ENCODE results near the gene AIPL1.

AIPL1 gene

DNA sequence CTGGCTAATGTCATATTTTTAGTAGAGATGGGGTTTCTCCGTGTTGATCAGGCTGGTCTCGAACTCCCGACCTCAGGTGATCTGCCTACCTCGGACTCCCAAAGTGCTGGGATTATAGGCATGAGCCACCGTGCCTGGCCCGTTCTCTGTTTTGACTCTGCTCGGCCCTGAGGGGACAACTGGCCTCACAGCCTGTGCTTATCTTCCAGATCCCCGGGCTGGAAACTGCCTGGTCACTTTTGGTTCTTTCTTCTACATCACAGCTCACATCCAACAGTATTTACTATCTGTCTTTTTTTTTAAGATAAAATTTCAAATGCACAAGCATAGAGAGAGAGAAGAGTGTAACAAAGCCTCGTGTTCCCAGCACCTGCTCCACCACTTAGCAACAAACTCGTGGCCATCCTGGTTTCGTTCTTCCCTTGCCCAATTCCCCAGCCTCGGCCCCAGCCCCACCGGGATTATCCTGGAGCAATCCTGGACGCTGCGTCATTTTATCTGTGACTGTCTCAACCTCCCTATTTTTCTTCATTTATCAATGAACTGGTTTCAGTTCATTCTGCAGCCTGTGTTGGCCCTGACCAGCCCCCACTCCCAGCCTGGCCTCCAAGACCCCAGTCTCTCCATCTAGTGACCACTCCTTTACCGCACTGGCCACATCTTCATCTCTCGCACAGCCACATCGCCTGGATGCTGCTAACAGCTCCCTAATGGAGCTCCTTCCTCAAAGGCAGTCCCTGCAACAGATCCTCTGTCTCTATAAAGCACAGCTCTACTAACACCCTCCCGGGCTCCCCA is 30.5 kb upstream of the AIPL1 start:
- DNase-seq: no peak

DNA sequence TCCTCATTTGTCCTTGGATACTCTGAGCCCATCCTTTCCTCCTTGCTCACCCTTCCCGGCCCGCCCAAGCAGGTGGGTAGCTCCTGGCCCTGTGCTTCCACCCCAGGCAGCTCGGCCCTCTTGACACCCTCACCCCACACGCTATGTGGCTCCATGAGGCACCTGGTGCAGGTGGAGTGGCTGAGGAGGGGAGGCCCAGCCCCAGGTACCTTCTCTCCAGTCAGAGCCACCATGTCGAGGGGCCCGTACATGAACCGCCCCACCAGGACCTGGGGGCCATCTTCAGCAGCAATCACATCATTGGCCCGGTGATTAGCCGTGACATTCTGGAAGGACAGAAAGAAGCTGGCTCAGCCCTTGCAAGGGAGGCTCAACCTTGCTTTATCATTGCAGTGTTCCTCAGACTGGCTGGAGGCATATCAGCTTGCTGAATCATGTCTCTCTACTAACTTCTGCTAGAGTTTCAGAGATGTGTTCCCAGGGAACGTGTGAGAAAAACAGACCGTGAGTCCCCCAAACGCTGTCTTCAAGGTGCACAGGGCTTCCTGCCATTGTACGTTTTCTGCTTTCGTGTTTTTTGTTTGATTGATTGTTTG is 29.6 kb upstream of the AIPL1 start:
- no peak for DNase-seq

DNA sequence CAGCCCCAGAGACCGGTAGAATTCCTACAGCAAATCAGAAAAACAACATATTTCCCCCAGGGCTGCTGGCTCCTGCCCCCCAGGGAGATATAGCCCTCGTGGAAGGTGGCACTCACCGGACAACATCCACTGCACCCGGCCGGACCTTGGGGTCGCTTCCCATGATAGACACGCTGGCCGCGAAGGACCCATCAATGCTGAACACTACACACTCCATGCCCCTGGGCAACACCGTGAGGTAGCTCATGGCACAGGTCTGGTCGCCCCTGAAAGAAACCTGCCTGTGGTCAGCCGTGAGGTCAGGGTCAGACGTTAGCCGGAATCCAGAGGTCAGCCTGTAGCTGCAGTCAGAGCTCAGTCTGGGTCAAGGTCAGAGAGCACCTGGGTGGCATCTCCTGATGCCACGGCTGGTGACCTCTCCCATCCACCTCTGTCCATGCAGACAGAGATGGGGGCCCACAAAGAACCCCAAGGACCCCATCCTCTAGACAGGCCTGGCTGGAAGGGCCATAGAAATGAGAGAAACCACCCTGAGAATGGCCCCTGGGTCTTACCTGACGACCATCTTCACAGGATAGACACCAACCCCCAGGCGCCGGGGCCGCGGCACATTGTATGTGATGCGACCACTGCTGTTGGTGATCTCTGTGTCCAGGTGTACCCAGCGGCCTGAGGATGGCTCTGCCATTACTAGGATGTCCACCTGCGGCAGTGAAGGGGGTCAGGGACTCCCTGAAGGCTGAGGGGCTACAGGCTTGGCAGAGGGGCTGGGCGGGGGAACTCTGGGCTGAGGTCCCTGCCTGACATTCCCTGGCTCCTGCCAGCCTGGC is 28.9 kb upstream of the AIPL1 start:
- DNase-seq: no peak

DNA sequence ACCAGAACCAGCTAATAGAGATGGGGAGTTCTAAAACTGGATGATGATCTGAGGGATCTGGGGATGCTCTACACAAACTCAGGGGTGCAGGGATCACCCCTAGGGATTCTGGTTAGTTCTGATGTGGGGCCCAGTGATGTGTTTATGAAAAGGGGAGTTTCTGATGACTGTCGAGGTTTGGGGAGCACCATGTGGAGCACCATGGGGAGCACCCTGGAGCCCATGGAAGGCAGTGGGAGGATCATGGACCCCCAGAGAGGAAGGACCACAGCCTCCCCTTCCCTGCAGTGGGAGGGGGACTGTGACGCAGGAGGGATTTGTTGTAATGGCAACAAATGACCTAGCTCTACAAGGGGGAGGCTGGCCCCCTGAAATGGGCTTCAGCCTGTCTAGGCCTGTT is 27.8 kb upstream of the AIPL1 start:
- no peak for DNase-seq

DNA sequence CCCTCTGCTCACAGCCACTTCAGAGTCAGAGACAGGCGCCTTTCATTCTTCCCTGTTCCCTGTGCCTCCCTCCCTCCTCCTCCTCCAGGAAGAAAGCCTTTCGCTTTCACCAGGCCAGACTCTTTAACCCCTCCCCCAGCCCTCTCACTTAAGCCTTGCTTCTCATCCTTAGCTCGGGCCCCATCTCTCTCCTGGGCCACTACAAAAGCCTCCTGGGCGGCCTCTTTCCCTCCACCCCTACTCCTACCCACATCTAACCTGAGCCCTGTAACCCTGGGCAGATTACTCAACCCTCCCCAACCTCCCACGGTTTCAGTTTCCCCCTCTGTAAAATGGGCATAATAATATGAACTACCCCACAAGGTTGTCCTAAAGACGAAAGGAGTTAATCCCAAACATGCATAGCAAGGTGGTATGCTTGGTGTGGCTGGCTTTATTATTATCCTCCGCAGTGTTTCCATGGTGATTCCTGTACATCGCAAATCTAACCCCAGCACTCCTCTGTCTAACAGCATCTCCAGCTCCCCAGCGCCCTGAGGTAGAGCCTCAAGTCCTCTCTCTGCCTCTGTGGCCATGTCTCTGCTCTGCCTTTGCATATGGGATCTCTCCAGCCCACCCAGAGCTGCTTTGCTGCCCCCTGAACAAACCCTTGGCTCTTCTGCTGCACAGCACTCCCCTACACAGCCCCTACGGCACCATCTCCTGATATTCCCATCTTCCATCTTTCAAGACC is 27.0 kb upstream of the AIPL1 start:
- no peak for DNase-seq

DNA sequence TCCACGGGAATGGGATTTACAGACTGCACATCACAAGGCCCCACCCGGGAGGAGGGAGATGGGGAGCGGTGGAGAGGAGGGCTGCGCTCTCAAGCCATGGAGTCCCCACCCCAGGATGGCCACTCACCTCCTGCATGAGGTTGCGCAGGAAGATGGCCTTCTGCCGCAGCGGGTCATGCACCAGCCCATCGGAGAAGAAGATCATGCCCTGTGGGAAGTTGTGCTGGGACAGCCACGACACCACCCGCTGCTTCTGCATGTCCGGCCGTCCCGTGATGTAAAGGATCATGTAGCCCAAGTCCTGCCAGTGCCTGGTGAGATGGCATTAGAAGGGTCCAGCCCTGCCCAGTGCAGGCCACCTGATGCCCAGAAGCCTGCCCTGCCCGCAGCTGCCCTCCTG is 26.3 kb upstream of the AIPL1 start:
- no peak for DNase-seq

DNA sequence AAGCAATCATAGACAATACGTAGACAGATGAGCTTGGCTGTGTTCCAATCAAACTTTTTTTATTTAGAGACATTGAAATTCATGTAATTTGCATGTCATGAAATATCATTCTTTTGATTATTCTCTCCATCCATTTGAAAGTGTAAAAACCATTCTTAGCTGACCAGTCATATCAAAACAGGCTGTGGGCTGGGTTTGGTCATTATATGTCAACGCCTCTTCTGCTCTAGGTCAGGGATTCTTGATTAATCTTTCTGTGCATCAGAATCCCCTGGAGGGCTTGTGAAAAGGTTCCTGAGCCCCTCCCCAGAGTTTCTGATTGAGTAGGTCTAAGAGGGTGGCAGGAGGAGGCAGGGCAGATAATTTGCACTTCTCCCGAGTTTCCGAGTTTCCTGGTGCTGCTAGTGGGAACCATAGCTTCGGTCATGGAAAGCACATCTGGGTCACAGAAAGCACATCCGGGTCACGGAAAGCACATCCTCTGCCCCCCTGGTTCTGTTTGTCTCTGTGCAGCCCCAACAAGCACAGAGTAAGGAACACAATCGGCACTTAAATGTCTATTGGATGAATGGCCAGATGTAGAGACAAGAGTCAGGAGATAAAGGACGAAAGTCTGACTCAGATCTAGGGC is 25.7 kb upstream of the AIPL1 start:
- DNase-seq: no peak

DNA sequence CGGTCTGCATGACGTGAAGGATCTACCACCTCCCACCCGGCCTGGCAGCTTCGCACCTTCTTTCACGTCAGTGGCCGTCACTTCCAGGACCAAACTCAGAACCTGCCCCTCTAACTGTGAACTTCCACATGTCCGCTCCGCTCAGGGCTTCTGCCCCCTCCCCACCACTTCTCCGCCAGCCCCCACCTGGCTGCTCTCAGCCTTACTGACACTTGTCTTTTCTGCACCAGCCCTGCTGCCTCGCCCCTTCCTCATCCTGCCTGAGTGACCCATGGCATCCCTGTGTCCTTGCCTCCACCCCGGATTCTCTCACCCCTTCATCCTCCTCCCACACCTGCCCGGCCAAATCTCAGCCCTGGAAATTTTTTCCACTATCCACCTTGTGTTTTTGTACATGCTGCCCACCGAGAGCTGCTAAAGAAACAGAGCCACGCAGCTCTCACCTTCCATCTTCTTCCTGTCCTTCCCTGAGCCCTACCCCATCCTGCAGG is 23.6 kb upstream of the AIPL1 start:
- no peak for DNase-seq

DNA sequence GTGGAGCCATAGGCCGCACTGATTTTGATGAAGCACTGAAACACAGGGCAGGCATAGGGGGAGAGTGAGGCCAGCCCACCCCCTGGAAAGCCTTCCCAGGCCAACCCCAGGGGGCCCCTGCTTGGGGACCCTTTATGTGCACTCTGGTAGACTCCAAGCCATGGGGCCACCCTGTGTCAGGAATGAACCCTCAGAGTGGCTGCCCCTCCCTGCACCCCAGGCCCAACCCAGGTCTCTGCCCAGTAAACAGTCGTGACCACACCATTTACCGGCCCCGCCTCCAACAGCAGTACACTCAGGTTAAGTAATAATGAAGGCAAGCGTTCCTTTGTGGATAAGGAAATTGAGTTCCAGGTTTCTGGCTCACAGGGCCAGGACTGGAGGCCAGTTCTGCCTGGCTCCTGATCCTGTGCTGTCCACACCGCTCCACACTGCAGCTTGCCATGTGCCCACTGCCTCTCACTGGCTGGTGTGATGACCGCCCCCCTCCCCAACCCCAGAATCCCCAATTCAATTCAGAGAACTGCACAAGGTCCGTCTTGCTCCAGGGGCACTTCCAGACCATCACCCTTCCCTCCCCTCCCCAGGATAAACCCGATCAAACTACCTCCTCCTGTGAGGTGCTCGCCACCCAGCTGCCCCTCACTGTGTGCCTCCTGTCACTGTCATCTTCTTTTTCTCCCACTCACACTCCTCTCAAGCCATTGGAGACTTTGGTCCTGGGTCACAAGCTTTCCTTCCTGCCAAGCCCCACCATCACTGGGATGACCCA is 23.0 kb upstream of the AIPL1 start:
- no peak for DNase-seq

DNA sequence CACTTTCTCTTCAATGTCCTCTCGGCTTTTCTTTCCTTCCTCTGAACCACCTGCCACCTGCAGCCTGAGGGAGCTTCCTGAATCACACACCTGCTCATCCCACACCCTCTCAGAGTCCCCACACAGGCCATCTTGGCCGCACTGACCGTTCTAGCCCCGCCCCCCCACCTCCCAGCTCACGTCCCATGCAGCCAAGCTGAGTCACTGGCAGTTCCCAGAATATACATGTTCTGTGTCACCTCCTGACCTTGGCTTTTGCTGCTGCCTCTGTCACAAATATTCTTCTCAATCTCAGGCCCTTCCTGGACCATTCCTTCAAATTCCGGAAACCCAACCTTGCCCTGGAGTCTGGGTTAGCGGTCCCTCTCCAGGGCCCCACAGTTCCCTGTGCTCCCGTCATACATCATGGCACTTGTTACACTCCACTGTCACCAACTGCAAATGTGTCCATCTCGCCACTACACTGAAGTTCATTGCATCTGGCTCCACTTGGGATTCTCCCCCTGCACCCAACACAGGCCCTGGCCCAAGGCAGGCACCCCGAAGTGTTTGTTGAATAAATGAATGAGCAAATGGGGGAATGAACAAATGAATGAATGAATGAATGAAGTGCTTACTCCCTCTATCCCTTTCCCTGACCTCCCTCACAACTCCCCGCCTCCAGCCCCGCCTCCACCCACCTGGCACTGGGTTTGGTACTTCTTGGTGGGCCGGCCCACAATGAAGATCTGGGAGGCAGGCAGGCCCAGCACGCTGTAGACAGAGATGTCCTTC is 22.2 kb upstream of the AIPL1 start:
- DNase-seq: no peak

DNA sequence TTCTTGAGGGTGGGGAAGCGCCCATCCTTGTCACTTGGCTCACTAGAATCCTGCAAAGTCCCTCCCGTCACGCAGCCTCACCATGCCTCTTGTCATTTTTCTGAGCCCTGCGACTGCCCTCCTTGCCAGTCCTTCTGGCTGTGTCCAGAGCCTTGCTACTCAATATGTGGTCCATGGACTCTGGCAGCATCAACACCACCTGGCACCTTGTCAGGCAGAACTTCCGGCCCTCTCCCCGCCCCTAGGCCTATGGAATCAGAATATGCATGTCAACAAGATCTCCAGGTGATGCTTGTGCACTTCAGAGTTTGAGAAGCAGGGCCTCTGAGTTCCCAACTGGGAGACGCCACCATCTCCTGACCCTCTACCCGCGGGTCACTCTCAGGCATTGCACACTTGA is 21.4 kb upstream of the AIPL1 start:
- DNase-seq: no peak

DNA sequence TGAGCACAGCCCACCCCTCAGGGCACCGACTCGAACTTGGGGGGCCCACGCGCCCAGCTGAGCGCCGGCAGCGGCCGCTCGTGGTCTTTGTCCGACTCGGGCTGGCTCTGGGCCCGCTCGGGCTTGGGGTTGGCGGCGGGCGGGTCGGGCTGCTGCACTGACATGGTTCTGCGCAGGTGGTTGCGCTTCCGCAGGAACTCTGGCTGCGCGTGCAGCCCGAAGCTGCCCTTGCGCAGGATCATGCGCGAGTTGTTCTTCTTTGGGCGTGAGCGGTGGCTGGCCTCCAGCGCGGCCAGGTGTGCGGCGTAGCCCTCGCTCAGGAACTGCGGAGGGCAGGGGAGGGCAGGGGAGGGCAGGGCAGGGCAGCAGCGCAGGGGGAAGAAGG is 20.4 kb upstream of the AIPL1 start:
- DNase-seq: no peak

DNA sequence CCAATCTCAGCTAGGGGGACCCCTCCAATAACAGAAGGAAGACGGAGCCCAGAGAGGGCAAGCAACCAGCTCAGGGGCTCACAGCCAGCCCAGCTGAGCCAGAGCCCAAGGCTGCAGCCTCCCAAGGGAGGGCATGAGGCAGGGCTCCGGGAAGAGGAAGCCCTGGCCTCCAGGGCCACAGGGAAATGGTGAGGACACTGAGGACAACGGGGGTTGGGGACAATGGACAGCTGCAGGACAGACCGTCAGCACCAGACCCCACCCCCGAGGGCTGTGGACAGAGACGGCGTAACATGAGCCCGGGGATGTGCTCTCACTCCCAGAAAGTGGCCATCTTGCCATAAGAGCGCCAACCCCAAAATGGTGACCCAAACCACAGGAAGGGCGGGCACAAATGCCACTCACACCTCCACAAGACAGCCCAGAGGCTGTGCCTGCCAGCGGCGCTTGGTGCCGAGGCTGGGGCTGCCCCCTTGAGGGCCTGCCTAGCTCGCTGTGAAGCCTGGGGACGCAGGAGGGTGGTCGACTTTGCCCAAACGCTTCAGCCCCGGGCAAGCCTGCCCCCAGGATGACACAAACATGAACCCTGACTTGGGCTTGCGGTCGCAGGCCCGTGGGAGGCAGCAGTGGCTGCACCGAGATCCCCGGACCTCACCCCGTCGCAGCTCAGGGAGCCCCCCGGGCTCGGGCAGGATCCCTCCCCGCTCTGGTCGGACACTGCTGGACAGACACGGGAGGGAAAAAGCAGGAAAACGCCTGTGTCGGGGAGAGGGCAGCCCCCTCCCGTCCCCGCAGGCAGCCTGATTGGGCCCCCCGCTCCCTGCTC is 19.8 kb upstream of the AIPL1 start:
- DNase-seq: no peak

DNA sequence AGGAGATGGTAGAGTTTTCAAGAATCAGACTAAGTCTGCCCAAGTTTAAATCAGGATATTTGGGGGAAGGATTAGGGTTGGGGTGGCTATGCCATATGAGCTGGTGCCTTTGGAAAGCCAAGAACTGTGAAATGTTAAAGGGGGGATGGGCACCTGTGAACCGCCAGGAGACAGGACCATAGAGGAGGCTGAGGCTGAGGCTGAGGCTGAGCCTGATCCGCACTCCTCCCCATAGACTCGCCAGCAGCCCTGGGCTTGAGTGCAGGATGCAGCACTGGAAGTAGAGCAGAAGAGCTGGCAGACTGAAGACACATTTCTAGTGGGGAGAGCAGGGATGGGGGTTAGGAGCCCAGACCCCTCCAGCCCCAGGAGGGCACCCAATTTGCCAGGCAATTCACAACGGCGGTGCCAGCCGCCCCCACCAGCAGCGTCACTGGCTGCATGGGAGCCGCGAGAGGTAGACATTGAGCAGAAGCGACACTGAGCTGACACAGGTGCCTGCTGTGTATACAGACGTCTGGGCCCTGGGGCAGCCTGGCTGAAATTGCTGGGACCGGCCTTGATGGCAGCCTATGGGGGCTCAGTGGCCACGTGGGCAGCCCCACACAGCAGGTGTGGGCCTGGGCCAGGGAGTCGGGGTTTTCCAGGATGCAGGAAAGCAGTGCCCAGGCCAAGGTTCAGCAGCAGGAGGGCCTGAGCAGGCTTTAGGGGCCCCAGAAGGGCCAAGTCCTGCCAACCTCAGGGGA is 18.5 kb upstream of the AIPL1 start:
- no peak for DNase-seq

DNA sequence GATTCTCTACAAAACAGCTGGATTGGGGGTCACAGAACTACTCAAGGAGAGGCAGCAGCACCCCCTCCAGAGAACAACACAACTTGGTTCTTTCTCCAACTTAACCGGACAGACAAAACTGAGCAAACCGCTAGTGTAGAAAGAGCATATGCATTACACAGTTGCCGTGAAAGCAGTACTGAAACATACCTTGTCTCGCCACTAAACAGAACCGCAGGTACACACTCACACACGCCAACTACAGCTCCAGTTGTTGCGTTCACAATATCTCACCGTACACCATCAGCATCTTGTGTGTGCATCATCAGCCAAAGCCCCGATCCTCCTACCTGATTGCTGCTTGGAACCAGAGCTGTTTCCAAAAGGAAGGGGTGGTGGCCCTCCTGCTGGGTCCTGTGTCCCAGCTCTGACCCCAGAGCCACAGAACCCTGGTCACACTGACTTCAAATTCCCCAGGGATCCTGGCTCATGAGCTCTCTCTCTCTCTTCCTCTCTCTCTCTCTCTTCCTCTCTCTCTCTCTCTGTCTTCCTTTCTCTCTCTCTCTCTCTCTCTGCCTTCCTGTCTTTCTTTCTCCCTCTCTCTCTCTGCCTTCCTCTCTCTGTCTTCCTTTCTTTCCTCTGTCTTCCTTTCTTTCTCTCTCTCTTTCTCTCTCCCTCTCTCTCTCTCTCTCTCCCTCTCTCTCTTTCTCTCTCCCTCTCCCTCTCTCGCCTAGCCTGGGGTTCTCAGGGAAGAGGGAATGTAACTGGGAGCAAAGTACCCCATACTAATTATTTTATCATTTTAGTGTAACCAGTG is 17.7 kb upstream of the AIPL1 start:
- DNase-seq: no peak

DNA sequence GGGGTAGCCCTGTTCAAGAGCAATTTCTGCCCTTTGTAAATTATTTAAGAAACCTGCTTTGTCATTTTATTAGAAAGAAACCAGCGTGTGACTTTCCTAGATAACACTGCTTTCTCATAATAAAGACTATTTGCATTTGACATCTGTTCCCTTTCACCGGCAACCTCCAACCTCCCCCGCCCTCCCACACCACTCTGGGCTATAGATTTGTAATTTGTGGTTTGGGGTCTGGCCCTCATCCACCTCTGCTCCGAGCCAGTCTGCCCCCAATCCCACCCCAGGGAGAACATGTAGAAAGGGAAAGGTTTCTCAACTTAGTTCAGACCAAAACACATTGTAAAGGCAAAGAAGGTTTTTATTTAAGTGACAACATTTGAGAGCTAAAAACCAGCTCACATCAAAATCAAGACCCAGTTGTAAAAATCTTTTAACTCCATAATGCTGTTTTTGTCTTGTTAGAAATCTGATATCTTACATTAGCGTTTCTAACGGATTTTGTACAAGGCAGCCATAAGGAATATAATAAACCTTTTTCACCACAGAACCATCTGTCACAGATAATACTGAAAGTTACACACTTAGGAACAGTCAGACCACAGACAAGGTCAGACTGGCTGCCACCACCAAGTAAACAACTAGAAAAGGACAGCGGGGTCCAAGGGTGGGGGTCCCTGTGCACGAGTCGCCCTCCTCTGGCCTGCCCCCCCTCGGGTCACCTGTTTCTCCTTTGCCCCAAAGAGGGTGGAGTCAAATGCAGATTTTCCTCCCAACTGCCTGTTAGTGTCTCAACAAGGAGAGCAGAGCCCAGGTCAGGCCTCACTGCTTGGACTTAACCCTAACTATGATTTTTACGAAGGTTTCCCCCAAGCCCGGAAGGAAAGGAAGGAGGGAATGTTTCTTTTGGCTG is 16.3 kb upstream of the AIPL1 start:
- DNase-seq: peak in 1 of 2 experiments; percentile 77

DNA sequence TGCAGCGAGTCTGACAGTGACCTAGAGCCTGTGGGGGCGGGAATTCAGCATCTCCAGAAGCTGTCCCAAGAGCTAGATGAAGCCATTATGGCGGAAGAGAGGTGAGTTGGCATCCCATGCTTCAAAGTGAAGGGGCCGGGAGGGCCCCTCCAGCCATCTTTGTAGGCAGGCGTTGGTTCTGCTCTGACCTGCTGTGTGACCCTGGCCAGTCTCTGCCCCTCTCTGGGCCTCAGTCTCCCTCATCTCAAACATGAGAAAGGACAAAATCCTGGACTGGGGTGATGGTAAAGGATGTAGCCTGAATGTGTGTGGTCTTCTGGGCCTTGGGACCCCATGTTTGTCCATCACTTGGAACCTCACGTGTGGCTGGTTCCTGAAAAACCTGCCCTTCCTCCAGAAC is 14.4 kb upstream of the AIPL1 start:
- no peak for DNase-seq

Measured in NCI-H524 (cell line).